GM19193 (cell line): Measurements from ENCODE around the gene AP2B1.

Source experiments
- POLR2A ChIP-seq: IDR thresholded peaks from 4 replicates; pipeline ENCODE4 v1.6.1; 2011; ENCODE audit not compliant: insufficient read depth, insufficient read length; ENCODE audit errors: extremely low read depth

AP2B1 gene

GRCh38 chr17:35738519-35739133 is 151.5 kb downstream of the AP2B1 start:
- TF ChIP-seq POLR2A, result no peak

GRCh38 chr17:35740216-35740615 is 153.1 kb downstream of the AP2B1 start:
- TF ChIP-seq POLR2A, result no peak

GRCh38 chr17:35740997-35741931 is 154.1 kb downstream of the AP2B1 start:
- TF ChIP-seq POLR2A, result no peak

- TF ChIP-seq POLR2A, result no peak
Observed at GRCh38 chr17:35742496-35742895, 155.4 kb downstream of the AP2B1 start.

GRCh38 chr17:35742896-35743477 is 155.9 kb downstream of the AP2B1 start:
- TF ChIP-seq POLR2A, result no peak

GRCh38 chr17:35743626-35744328 is 156.7 kb downstream of the AP2B1 start:
- no peak for TF ChIP-seq POLR2A

GRCh38 chr17:35744830-35745229 is 157.7 kb downstream of the AP2B1 start:
- no peak for TF ChIP-seq POLR2A

- TF ChIP-seq POLR2A, result no peak
Observed at GRCh38 chr17:35745246-35745645, 158.1 kb downstream of the AP2B1 start.

- TF ChIP-seq POLR2A, result no peak
Observed at GRCh38 chr17:35745749-35746320, 158.7 kb downstream of the AP2B1 start.

- no peak for TF ChIP-seq POLR2A
Observed at GRCh38 chr17:35747540-35748017, 160.5 kb downstream of the AP2B1 start.

GRCh38 chr17:35748341-35748841 is 161.3 kb downstream of the AP2B1 start:
- no peak for TF ChIP-seq POLR2A

GRCh38 chr17:35748979-35749378 is 161.9 kb downstream of the AP2B1 start:
- TF ChIP-seq POLR2A, result no peak

- TF ChIP-seq POLR2A, result no peak
Observed at GRCh38 chr17:35749560-35750412, 162.7 kb downstream of the AP2B1 start.
